Measurements from ENCODE around the gene TAS1R1.

- TF ChIP-seq, protein P1, sequence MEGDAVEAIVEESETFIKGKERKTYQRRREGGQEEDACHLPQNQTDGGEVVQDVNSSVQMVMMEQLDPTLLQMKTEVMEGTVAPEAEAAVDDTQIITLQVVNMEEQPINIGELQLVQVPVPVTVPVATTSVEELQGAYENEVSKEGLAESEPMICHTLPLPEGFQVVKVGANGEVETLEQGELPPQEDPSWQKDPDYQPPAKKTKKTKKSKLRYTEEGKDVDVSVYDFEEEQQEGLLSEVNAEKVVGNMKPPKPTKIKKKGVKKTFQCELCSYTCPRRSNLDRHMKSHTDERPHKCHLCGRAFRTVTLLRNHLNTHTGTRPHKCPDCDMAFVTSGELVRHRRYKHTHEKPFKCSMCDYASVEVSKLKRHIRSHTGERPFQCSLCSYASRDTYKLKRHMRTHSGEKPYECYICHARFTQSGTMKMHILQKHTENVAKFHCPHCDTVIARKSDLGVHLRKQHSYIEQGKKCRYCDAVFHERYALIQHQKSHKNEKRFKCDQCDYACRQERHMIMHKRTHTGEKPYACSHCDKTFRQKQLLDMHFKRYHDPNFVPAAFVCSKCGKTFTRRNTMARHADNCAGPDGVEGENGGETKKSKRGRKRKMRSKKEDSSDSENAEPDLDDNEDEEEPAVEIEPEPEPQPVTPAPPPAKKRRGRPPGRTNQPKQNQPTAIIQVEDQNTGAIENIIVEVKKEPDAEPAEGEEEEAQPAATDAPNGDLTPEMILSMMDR (IDR thresholded peaks at IDR 0.05; ENCODE audit: low read depth, low read length, poor library complexity, severe bottlenecking) = no peak
- TF ChIP-seq EZH2phosphoT487 (IDR thresholded peaks at IDR 0.05; ENCODE audit: borderline replicate concordance, low read length) = no peak
Observed at GRCh38 chr1:6588128-6588892, 33.2 kb downstream of the TAS1R1 start.
